ENCODE data around the gene GLRA1.

- TF ChIP-seq GATA3 (IDR thresholded peaks at IDR 0.05; ENCODE audit: low read depth, low read length) (no peak), GATA2 (IDR thresholded peaks at IDR 0.05; ENCODE audit: low read depth, low read length) (no peak)
Measured at GRCh38 chr5:151896031-151896691, 28.5 kb downstream of the GLRA1 start.
